Mesenteric fat pad (tissue), 1 donor: ENCODE measurements around the gene TSPAN9. TPM values are rescaled to one million over a fixed set of nuclear protein-coding genes. Genes with fewer than 3 reads are reported as not detected.

Experiments used
- DNase-seq: peaks from one replicate; pipeline ENCODE4 v3.0.0-alpha.2; 2020; ENCODE audit warnings: low spot score
- total RNA-seq: library from RNA; stranded (reverse); fragmentation: NEBNext Ultra II Directional; extraction: Animal tissue kit (Norgen Biotek cat#: 25700); gene quantifications from one replicate; pipeline ENCODE4 v1.2.1, GENCODE V29; 2021
- donor health status: DM: yes; HTN: yes; CAD: no.

The TSPAN9 gene
- total RNA-seq, 1 donor from 2014 or later: 36.9 TPM

GRCh38 chr12:3138941-3139511, 61.8 kb downstream of the TSPAN9 start:
- DNase-seq: no peak

GRCh38 chr12:3139760-3140159, 62.6 kb downstream of the TSPAN9 start:
- DNase-seq: no peak

GRCh38 chr12:3140284-3140683, 63.1 kb downstream of the TSPAN9 start:
- DNase-seq: no peak

- DNase-seq: no peak
Observed at GRCh38 chr12:3141339-3142321, 64.5 kb downstream of the TSPAN9 start.

GRCh38 chr12:3142386-3142785, 65.2 kb downstream of the TSPAN9 start:
- no peak for DNase-seq

GRCh38 chr12:3144495-3144894, 67.3 kb downstream of the TSPAN9 start:
- no peak for DNase-seq

GRCh38 chr12:3145033-3145432, 67.9 kb downstream of the TSPAN9 start:
- no peak for DNase-seq

- no peak for DNase-seq
Observed at GRCh38 chr12:3145546-3146310, 68.5 kb downstream of the TSPAN9 start.

GRCh38 chr12:3147260-3147659, 70.1 kb downstream of the TSPAN9 start:
- DNase-seq: no peak

- DNase-seq: no peak
Observed at GRCh38 chr12:3148366-3149000, 71.3 kb downstream of the TSPAN9 start.

- DNase-seq: no peak
Observed at GRCh38 chr12:3149515-3150307, 72.5 kb downstream of the TSPAN9 start.

GRCh38 chr12:3150308-3150670, 73.1 kb downstream of the TSPAN9 start:
- no peak for DNase-seq

- no peak for DNase-seq
Observed at GRCh38 chr12:3150931-3151835, 74.0 kb downstream of the TSPAN9 start.

GRCh38 chr12:3152011-3152511, 74.9 kb downstream of the TSPAN9 start:
- no peak for DNase-seq

GRCh38 chr12:3152892-3153291, 75.7 kb downstream of the TSPAN9 start:
- DNase-seq: no peak

- no peak for DNase-seq
Observed at GRCh38 chr12:3154006-3154405, 76.8 kb downstream of the TSPAN9 start.

GRCh38 chr12:3155702-3156370, 78.7 kb downstream of the TSPAN9 start:
- no peak for DNase-seq

GRCh38 chr12:3157581-3158323, 80.6 kb downstream of the TSPAN9 start:
- DNase-seq: no peak
